Progenitor cell of endocrine pancreas (in vitro differentiated cells): ENCODE data around the gene ABHD18. TPM values are rescaled to one million over a fixed set of nuclear protein-coding genes. Genes with fewer than 3 reads are reported as not detected.
"Not testable (repeated sequence)": the region's sequence is repeated elsewhere in the genome, so short reads cannot be mapped to it uniquely, and the experiment has no call there.

Experiments used
- DNase-seq: peaks from one replicate; pipeline ENCODE4 v3.0.0; 2021; ENCODE audit warnings: low spot score; ENCODE audit not compliant: unreplicated experiment
- H3K27ac Mint-ChIP-seq: 2 replicates; pipeline ENCODE4 v1.8.0; 2021; ENCODE audit warnings: mild to moderate bottlenecking, moderate library complexity, mixed read lengths
- H3K27me3 Mint-ChIP-seq: 2 replicates; pipeline ENCODE4 v1.8.0; 2021; ENCODE audit warnings: mixed read lengths
- H3K36me3 Mint-ChIP-seq: 2 replicates; pipeline ENCODE4 v1.8.0; 2022; ENCODE audit warnings: mixed read lengths; ENCODE audit not compliant: insufficient read depth
- H3K4me1 Mint-ChIP-seq: 2 replicates; pipeline ENCODE4 v1.8.0; 2021; ENCODE audit warnings: low read depth, mixed read lengths
- H3K4me3 Mint-ChIP-seq: 2 replicates; pipeline ENCODE4 v1.8.0; 2021; ENCODE audit warnings: low read depth, mild to moderate bottlenecking, moderate library complexity, mixed read lengths
- H3K9me3 Mint-ChIP-seq: 2 replicates; pipeline ENCODE4 v1.8.0; 2021; ENCODE audit warnings: low read depth, mixed read lengths
- CTCF ChIP-seq: fragments of 200-600 bp; sonication (generic); IDR thresholded peaks from one replicate; pipeline ENCODE4 v1.5.0; 2021; ENCODE audit warnings: antibody characterized with exemption, mild to moderate bottlenecking; ENCODE audit not compliant: unreplicated experiment
- total RNA-seq: library from RNA; stranded (reverse); gene quantifications from 2 replicates; pipeline ENCODE4 v1.2.1, GENCODE V29; 2021

ABHD18 gene
- total RNA-seq, 1 donor from 2014 or later, result 19.4 TPM

DNA sequence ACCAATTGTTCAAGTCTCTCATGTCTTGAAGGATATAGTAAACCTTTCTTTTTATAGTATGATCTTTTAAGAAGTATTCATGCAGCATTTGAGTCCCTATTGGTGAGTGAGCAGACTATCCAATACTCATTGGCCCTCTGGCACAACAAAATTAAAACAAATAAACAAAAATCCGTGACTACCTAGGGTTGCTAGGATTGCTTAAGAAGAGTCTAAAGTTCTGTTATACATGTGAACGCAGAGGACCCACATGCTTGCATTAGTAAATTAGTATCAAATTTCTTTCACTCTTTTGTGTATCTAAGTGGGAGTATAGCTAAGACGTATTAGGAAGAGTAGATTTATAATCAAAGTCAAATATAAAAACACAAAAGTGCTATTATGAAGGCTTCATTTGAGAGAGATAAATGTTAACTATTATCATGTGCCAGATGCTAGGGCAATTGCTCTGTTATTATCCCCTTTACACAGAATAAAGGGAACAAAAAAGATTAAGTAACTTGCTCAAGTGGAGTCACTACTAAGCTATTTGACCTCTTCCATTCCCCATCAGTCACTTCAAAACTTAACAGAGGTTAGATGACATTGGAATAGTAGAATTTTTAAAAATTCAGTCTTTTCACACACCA, 66.7 kb downstream of the ABHD18 start:
- no peak for DNase-seq
- Mint-ChIP-seq H3K36me3 (peaks cover 10% of the 10 kb centered on the region), H3K9me3 (no peaks in the 10 kb centered on the region), H3K4me3 (no peak overlapping the region), H3K4me1 (no peaks in the 10 kb centered on the region), H3K27ac (no peak overlapping the region), H3K27me3 (no peaks in the 10 kb centered on the region)
- TF ChIP-seq CTCF, result no peak

GRCh38 chr4:128039568-128039967, 74.4 kb downstream of the ABHD18 start:
- Mint-ChIP-seq H3K36me3 (no peaks in the 10 kb centered on the region), H3K4me3 (no peak overlapping the region), H3K27ac (no peak overlapping the region), H3K4me1 (no peaks in the 10 kb centered on the region), H3K9me3 (no peaks in the 10 kb centered on the region), H3K27me3 (no peaks in the 10 kb centered on the region)
- TF ChIP-seq CTCF, result no peak
- DNase-seq, result no peak

DNA sequence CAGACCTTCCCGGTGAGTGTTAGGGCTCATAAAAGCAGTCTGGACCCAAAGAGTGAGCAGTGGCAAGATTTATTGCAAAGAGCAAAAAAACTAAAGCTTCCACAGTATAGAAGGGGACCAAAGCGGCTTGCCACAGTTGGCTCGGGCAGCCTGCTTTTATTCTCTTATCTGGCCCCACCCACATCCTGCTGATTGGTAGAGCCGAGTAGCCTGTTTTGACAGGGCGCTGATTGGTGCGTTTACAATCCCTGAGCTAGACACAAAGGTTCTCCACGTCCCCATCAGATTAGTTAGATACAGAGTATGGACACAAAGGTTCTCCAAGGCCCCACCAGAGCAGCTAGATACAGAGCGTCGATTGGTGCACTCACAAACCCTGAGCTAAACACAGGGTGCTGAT, 81.8 kb downstream of the ABHD18 start:
- H3K9me3 Mint-ChIP-seq, result not testable (repeated sequence)

GRCh38 chr4:128047514-128047913, 82.3 kb downstream of the ABHD18 start:
- H3K4me3 Mint-ChIP-seq, H3K4me1 Mint-ChIP-seq, H3K27me3 Mint-ChIP-seq, H3K36me3 Mint-ChIP-seq, H3K9me3 Mint-ChIP-seq, DNase-seq, H3K27ac Mint-ChIP-seq: not testable (repeated sequence)

More for the DNA sequence above, 81.8 kb downstream of the ABHD18 start:
- H3K4me1 Mint-ChIP-seq, DNase-seq, H3K4me3 Mint-ChIP-seq, H3K36me3 Mint-ChIP-seq, H3K27ac Mint-ChIP-seq, H3K27me3 Mint-ChIP-seq: not testable (repeated sequence)

- H3K4me3 Mint-ChIP-seq, H3K27ac Mint-ChIP-seq, H3K9me3 Mint-ChIP-seq, H3K36me3 Mint-ChIP-seq, DNase-seq, H3K4me1 Mint-ChIP-seq, H3K27me3 Mint-ChIP-seq: not testable (repeated sequence)
These were observed 86.0 kb downstream of the ABHD18 start for GRCh38 chr4:128051229-128051628.

GRCh38 chr4:128054907-128055306, 89.7 kb downstream of the ABHD18 start:
- not testable (repeated sequence) for H3K27ac Mint-ChIP-seq, H3K27me3 Mint-ChIP-seq, H3K9me3 Mint-ChIP-seq, H3K4me3 Mint-ChIP-seq, H3K4me1 Mint-ChIP-seq, DNase-seq, H3K36me3 Mint-ChIP-seq

DNA sequence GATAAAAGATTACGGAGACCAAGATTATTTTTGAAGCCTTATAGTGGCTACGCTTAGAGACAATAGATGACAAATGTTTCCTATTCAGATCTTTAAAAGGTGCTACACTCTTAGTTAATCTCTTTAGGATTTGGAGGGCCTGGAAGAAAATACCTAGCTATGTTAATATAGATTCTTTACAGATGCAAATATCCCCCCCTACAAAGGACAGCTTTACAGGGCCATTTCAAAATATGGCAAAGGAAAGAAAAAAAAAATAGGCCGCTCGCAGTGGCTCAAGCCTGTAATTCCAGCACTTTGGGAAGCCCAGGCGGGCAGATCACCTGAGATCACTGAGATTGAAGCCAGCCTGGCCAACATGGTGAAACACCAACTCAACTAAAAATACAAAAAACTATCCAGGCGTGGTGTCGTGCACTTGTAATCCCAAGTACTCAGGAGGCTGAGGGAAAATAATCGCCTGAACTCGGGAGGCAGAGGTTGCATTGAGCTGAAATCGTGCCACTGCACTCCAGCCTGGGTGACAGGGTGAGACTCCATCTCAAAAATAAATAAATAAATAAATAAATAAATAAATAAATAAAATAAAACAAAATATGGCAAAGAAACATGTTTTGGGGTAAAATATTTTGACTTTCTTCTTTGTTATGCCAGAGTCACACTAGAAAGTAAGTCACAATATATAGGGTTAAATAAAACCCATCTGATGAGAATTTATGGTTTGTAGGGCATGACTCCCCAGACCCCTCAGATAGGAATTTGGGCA, 90.4 kb downstream of the ABHD18 start:
- H3K4me1 Mint-ChIP-seq, DNase-seq, H3K4me3 Mint-ChIP-seq, H3K27me3 Mint-ChIP-seq, H3K27ac Mint-ChIP-seq, H3K9me3 Mint-ChIP-seq, H3K36me3 Mint-ChIP-seq: not testable (repeated sequence)

DNA sequence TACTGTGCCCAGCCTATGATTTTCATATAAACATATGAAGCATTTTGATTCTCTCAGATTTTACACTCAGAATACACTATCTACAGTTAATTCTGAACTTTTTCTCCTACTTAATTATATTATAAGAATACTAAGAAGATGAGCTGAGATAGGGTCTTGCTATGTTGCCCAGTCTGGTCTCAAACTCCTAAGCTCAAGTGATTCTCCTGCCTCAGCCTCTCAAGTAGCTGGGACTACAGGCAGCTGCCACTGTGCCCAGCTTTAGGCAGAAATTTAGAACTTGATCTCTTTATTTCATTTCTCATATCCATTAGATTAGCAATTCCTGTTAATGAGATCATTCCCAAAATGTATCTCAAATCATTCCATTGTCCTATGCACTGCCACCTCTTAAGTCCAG, 91.2 kb downstream of the ABHD18 start:
- no peak for TF ChIP-seq CTCF
- DNase-seq, result no peak
- Mint-ChIP-seq H3K36me3 (no peaks in the 10 kb centered on the region), H3K27me3 (no peaks in the 10 kb centered on the region), H3K9me3 (no peaks in the 10 kb centered on the region), H3K4me1 (peaks cover 2% of the 10 kb centered on the region), H3K27ac (no peak overlapping the region), H3K4me3 (no peak overlapping the region)
